IMR-90 (cell line): ENCODE data around the gene ABR. TPM values are rescaled to one million over a fixed set of nuclear protein-coding genes. Genes with fewer than 3 reads are reported as not detected.

Source experiments
- ATAC-seq: fragments of 200-7000 bp; cut with Tn5 transposase; 2 replicates; pipeline ENCODE4 v1.9.1; 2020; ENCODE audit warnings: low read depth, mild to moderate bottlenecking, moderate library complexity
- BruUV-seq: library from RNA; stranded (reverse); fragments of 400-500 nt; replicated peaks from 2 replicates; lab custom pipeline; 2021; lab: Mats Ljungman, UMichigan
- CTCF ChIA-PET: fragments of 300-600 bp; formaldehyde crosslinking; extraction: SDS; loops from one replicate; lab custom pipeline; 2021; ENCODE audit warnings: antibody characterized with exemption; lab: Yijun Ruan, JAX
- POLR2A ChIA-PET: fragments of 300-600 bp; sonication (Branson Sonifier 250); formaldehyde crosslinking; loops from one replicate; lab custom pipeline; 2022; ENCODE audit warnings: antibody characterized with exemption; ENCODE audit not compliant: unreplicated experiment; lab: Charles Lee
- DNase-seq: peaks from one replicate; pipeline ENCODE4 v3.0.0; 2013
- H2AFZ ChIP-seq: replicated peaks from 2 replicates; pipeline ENCODE3; 2013; ENCODE audit warnings: low read length, mild to moderate bottlenecking; ENCODE audit not compliant: poor library complexity
- H2AK5ac ChIP-seq: 2 replicates; pipeline ENCODE4 v1.6.1; 2013; ENCODE audit warnings: low read depth, low read length, inconsistent platforms
- H2AK9ac ChIP-seq: replicated peaks from 2 replicates; pipeline ENCODE3; 2013; ENCODE audit warnings: mild to moderate bottlenecking, low read depth, low read length, moderate library complexity; ENCODE audit not compliant: poor library complexity
- H2BK120ac ChIP-seq: 2 replicates; pipeline ENCODE4 v1.6.1; 2013; ENCODE audit warnings: low read depth, low read length, inconsistent platforms
- H2BK15ac ChIP-seq: 3 replicates; pipeline ENCODE4 v1.6.1; 2013; ENCODE audit warnings: low read depth, low read length, inconsistent platforms
- H2BK20ac ChIP-seq: 2 replicates; pipeline ENCODE4 v1.6.1; 2013; ENCODE audit warnings: low read depth, mild to moderate bottlenecking, inconsistent platforms, low read length, moderate library complexity
- H2BK5ac ChIP-seq: 2 replicates; pipeline ENCODE4 v1.6.1; 2013; ENCODE audit warnings: mild to moderate bottlenecking, low read depth, low read length, inconsistent platforms; ENCODE audit not compliant: poor library complexity, severe bottlenecking
- H3K14ac ChIP-seq: replicated peaks from 2 replicates; pipeline ENCODE4 v1.6.1; 2013; ENCODE audit warnings: low read depth, low read length, inconsistent platforms
- H3K18ac ChIP-seq: 2 replicates; pipeline ENCODE4 v1.6.1; 2013; ENCODE audit warnings: low read depth, low read length, control low read depth
- H3K23ac ChIP-seq: 2 replicates; pipeline ENCODE4 v1.6.1; 2013; ENCODE audit warnings: low read depth, low read length, inconsistent platforms
- H3K27ac ChIP-seq: 2 replicates; pipeline ENCODE4 v1.5.1; 2013; ENCODE audit warnings: mild to moderate bottlenecking, control low read depth, low read length; ENCODE audit not compliant: insufficient read depth
- H3K27me3 ChIP-seq: 2 replicates; pipeline ENCODE4 v1.6.1; 2013; ENCODE audit warnings: low read length; ENCODE audit not compliant: control insufficient read depth, insufficient read depth
- H3K36me3 ChIP-seq: 2 replicates; pipeline ENCODE4 v1.6.1; 2013; ENCODE audit warnings: low read length, mixed read lengths; ENCODE audit not compliant: control insufficient read depth, insufficient read depth
- H3K4ac ChIP-seq: 2 replicates; pipeline ENCODE4 v1.6.1; 2013; ENCODE audit warnings: low read depth, low read length, inconsistent platforms
- H3K4me1 ChIP-seq: 2 replicates; pipeline ENCODE4 v1.6.1; 2013; ENCODE audit warnings: low read length, mixed read lengths; ENCODE audit not compliant: control insufficient read depth, insufficient read depth
- H3K4me2 ChIP-seq: 2 replicates; pipeline ENCODE4 v1.6.1; 2013; ENCODE audit warnings: low read depth, mild to moderate bottlenecking, control low read depth, low read length, moderate library complexity
- H3K4me3 ChIP-seq: 2 replicates; pipeline ENCODE4 v1.5.1; 2013; ENCODE audit warnings: low read depth, mild to moderate bottlenecking, control low read depth, low read length, moderate library complexity; ENCODE audit not compliant: insufficient read depth
- H3K56ac ChIP-seq: 2 replicates; pipeline ENCODE4 v1.6.1; 2013; ENCODE audit warnings: low read length, inconsistent platforms; ENCODE audit not compliant: insufficient read depth; ENCODE audit errors: extremely low read depth
- H3K79me1 ChIP-seq, 2 experiments: 2 replicates each; pipeline ENCODE4 v1.6.1; 2013; ENCODE audit warnings: low read length in 2 of 2, inconsistent platforms in 1 of 2, low read depth in 1 of 2
- H3K9ac ChIP-seq: 2 replicates; pipeline ENCODE4 v1.6.1; 2013; ENCODE audit warnings: low read depth, low read length, control low read depth
- H3K9me1 ChIP-seq: 2 replicates; pipeline ENCODE4 v1.6.1; 2013; ENCODE audit warnings: low read length, inconsistent platforms; ENCODE audit not compliant: insufficient read depth
- H3K9me3 ChIP-seq: 2 replicates; pipeline ENCODE4 v1.6.1; 2013; ENCODE audit warnings: low read length; ENCODE audit not compliant: control insufficient read depth, insufficient read depth
- H4K20me1 ChIP-seq: 2 replicates; pipeline ENCODE4 v1.6.1; 2013; ENCODE audit warnings: low read length, inconsistent platforms; ENCODE audit not compliant: insufficient read depth
- H4K5ac ChIP-seq: 2 replicates; pipeline ENCODE4 v1.6.1; 2013; ENCODE audit warnings: mild to moderate bottlenecking, low read depth, low read length, control low read depth
- H4K8ac ChIP-seq, 2 experiments: 2 replicates each; pipeline ENCODE4 v1.6.1; 2013; ENCODE audit warnings: low read depth in 2 of 2, low read length in 2 of 2, control low read depth in 1 of 2, inconsistent platforms in 1 of 2
- H4K91ac ChIP-seq: 2 replicates; pipeline ENCODE4 v1.6.1; 2013; ENCODE audit warnings: low read depth, low read length, inconsistent platforms; ENCODE audit not compliant: insufficient read depth
- BHLHE40 ChIP-seq: fragments of 150-350 bp; IDR thresholded peaks from 2 replicates; pipeline ENCODE4 v1.6.1; 2016; ENCODE audit warnings: mild to moderate bottlenecking, low read depth, low read length
- CEBPB ChIP-seq: IDR thresholded peaks from 2 replicates; pipeline ENCODE4 v1.6.1; 2012; ENCODE audit warnings: low read depth, low read length, improper control_type of control experiment
- CHD1 ChIP-seq: IDR thresholded peaks from 2 replicates; pipeline ENCODE4 v1.6.1; 2012; ENCODE audit warnings: low read depth, low read length, improper control_type of control experiment
- ELK1 ChIP-seq: fragments of 150-350 bp; IDR thresholded peaks from 2 replicates; pipeline ENCODE4 v1.6.1; 2016; ENCODE audit warnings: low read depth, mild to moderate bottlenecking, low read length, moderate library complexity, borderline replicate concordance
- FOS ChIP-seq: fragments of 150-350 bp; IDR thresholded peaks from 2 replicates; pipeline ENCODE4 v1.6.1; 2016; ENCODE audit warnings: low read depth, low read length
- MAFK ChIP-seq: IDR thresholded peaks from 2 replicates; pipeline ENCODE4 v1.6.1; 2012; ENCODE audit warnings: low read depth, low read length, improper control_type of control experiment
- MAZ ChIP-seq: IDR thresholded peaks from 2 replicates; pipeline ENCODE4 v1.6.1; 2012; ENCODE audit warnings: low read depth, mild to moderate bottlenecking, low read length, improper control_type of control experiment, moderate library complexity, borderline replicate concordance
- MXI1 ChIP-seq: IDR thresholded peaks from 2 replicates; pipeline ENCODE4 v1.6.1; 2012; ENCODE audit warnings: low read depth, mild to moderate bottlenecking, low read length, moderate library complexity, borderline replicate concordance
- NFE2L2 ChIP-seq: fragments of 150-350 bp; IDR thresholded peaks from 2 replicates; pipeline ENCODE4 v1.6.1; 2016; ENCODE audit warnings: low read depth, mild to moderate bottlenecking, low read length
- POLR2A ChIP-seq: IDR thresholded peaks from 2 replicates; pipeline ENCODE4 v1.6.1; 2012; ENCODE audit warnings: mild to moderate bottlenecking, low read depth, low read length
- RAD21 ChIP-seq: IDR thresholded peaks from 2 replicates; pipeline ENCODE4 v1.6.1; 2012; ENCODE audit warnings: low read length, improper control_type of control experiment
- RCOR1 ChIP-seq: IDR thresholded peaks from 2 replicates; pipeline ENCODE4 v1.6.1; 2012; ENCODE audit warnings: mild to moderate bottlenecking, low read length, improper control_type of control experiment; ENCODE audit not compliant: insufficient replicate concordance
- RFX5 ChIP-seq: IDR thresholded peaks from 2 replicates; pipeline ENCODE4 v1.8.0; 2012; ENCODE audit warnings: low read depth, mild to moderate bottlenecking, low read length, moderate library complexity
- SMC3 ChIP-seq: fragments of 150-350 bp; IDR thresholded peaks from 2 replicates; pipeline ENCODE4 v1.6.1; 2016; ENCODE audit warnings: low read depth, mild to moderate bottlenecking, antibody characterized with exemption, low read length, moderate library complexity
- USF2 ChIP-seq: fragments of 150-350 bp; IDR thresholded peaks from 2 replicates; pipeline ENCODE4 v1.6.1; 2017; ENCODE audit warnings: mild to moderate bottlenecking, antibody characterized with exemption, low read length, low read depth
- WGBS, 2 experiments: methylation state at CpG; one replicate each; pipeline versions ENCODE4 v1.1.5 to v1.1.7; 2013; ENCODE audit warnings: missing lambda C conversion rate in 2 of 2; ENCODE audit not compliant: insufficient read length in 1 of 2; ENCODE audit errors: extremely low coverage in 2 of 2; 5-methylcytosine and 5-hydroxymethylcytosine counted together
- dilution Hi-C: fragments of 300-500 bp; cut with HindIII; formaldehyde crosslinking; loops from one replicate; pipeline ENCODE4 v1.14.3; 2018; ENCODE audit warnings: low sequenced_read_pairs; ENCODE audit not compliant: unreplicated experiment
- in situ Hi-C: fragments of 300-500 bp; cut with MboI; formaldehyde crosslinking; loops from 3 replicates; pipeline ENCODE4 v1.14.3; 2019; ENCODE audit warnings: low sequenced_read_pairs, inconsistent platforms, mixed read lengths
- intact Hi-C: fragments of 100-400 bp; cut with micrococcal nuclease; formaldehyde crosslinking; loops from 2 replicates; pipeline ENCODE4 v1.10.0; 2022
- polyA plus RNA-seq, 3 experiments: library from polyadenylated mRNA; depleted of rRNA; stranded (reverse); fragments of >200 nt; gene quantifications; 2 replicates each; pipeline ENCODE4 v1.2.3, GENCODE V29; 2012; ENCODE audit warnings: low replicate concordance in 1 of 3
- total RNA-seq: library from RNA; depleted of rRNA; stranded (reverse); fragments of >200 nt; gene quantifications from 2 replicates; pipeline ENCODE4 v1.2.3, GENCODE V29; 2012
- TF ChIP-seq, protein P1 (sequence below): conservative IDR thresholded peaks from 2 replicates; pipeline ENCODE4 v1.5.1; 2012; ENCODE audit warnings: mild to moderate bottlenecking, low read depth, low read length, improper control_type of control experiment

The ABR gene
- total and polyA plus RNA-seq, 2 of the 4 experiments (the other 2 are of a cell fraction): 28.3 to 79.7 TPM

DNA sequence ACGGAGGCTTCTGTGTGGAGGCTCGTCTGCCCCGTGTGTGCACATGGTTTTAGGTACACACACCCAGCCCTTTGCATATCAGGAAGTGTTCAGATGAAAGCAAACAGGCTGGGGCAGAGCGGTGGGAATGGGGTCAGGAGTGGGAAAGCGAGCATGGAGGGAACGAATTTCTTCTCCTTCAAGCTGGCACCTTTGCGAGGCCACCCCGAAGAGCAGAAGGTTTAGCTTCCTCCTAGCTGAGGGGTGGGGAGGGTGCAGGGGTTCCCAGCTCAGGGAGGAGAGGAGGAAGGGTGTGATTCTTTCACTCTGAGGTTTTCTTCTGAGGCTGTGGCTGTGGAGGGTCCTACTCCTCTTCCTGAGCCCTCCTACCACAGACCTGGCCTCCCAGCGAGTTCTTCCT, 83.6 kb downstream of the ABR start:
- H4K91ac ChIP-seq: no peak overlapping the region
- H3K4me2 ChIP-seq: no peak overlapping the region
- H3K9me3 ChIP-seq: no peaks in the 10 kb centered on the region
- no peak overlapping the region for H3K23ac ChIP-seq
- peaks cover 8% of the 10 kb centered on the region for H4K20me1 ChIP-seq
- intact Hi-C loops: no loop called here
- no peak overlapping the region for H4K8ac ChIP-seq
- peaks cover 48% of the 10 kb centered on the region for H3K36me3 ChIP-seq
- no peak overlapping the region for H3K27ac ChIP-seq
- no peak overlapping the region for H3K4me3 ChIP-seq
- no peak overlapping the region for H3K14ac ChIP-seq
- no TSS peak for BruUV-seq
- H4K5ac ChIP-seq: no peak overlapping the region
- H3K79me1 ChIP-seq: peaks cover 14 to 53% of the 10 kb centered on the region in 2 experiments
- ChIA-PET CTCF (no interaction called here), POLR2A (no interaction called here)
- dilution Hi-C loops: no loop called here
- no peaks in the 10 kb centered on the region; the same call in 1 of the 2 replicates for H3K9me1 ChIP-seq
- H3K4ac ChIP-seq: no peak overlapping the region
- no peak overlapping the region for H2AK5ac ChIP-seq
- H2BK20ac ChIP-seq: no peak overlapping the region
- no peak overlapping the region for H2BK15ac ChIP-seq
- ATAC-seq (no peak), DNase-seq (no peak)
- 70% methylated on average over 2 of the region's 9 CpGs; no CpG with 5 or more reads in 1 of the 2 experiments for WGBS, 2 experiments
- in situ Hi-C loops: no loop called here
- H2AFZ ChIP-seq: no peak overlapping the region
- no peak overlapping the region for H3K56ac ChIP-seq
- H3K18ac ChIP-seq: no peak overlapping the region
- TF ChIP-seq POLR2A (no peak), CEBPB (no peak), RFX5 (no peak), BHLHE40 (no peak), ELK1 (no peak), CHD1 (no peak), USF2 (no peak), NFE2L2 (no peak), FOS (no peak), MXI1 (no peak), RAD21 (no peak), SMC3 (no peak), RCOR1 (no peak), MAFK (no peak), MAZ (no peak)
- TF ChIP-seq, protein P1, sequence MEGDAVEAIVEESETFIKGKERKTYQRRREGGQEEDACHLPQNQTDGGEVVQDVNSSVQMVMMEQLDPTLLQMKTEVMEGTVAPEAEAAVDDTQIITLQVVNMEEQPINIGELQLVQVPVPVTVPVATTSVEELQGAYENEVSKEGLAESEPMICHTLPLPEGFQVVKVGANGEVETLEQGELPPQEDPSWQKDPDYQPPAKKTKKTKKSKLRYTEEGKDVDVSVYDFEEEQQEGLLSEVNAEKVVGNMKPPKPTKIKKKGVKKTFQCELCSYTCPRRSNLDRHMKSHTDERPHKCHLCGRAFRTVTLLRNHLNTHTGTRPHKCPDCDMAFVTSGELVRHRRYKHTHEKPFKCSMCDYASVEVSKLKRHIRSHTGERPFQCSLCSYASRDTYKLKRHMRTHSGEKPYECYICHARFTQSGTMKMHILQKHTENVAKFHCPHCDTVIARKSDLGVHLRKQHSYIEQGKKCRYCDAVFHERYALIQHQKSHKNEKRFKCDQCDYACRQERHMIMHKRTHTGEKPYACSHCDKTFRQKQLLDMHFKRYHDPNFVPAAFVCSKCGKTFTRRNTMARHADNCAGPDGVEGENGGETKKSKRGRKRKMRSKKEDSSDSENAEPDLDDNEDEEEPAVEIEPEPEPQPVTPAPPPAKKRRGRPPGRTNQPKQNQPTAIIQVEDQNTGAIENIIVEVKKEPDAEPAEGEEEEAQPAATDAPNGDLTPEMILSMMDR: no peak
- H3K4me1 ChIP-seq: peaks cover 2% of the 10 kb centered on the region; the same call in 1 of the 2 replicates
- H2BK5ac ChIP-seq: no peak overlapping the region
- no peak overlapping the region for H2AK9ac ChIP-seq
- H3K27me3 ChIP-seq: no peaks in the 10 kb centered on the region
- no peak overlapping the region for H2BK120ac ChIP-seq
- no peak overlapping the region for H3K9ac ChIP-seq
